Smooth muscle cell (in vitro differentiated cells): Measurements from ENCODE around the gene ATG7. TPM values are rescaled to one million over a fixed set of nuclear protein-coding genes. Genes with fewer than 3 reads are reported as not detected.

Source experiments
- DNase-seq: peaks from one replicate; lab custom pipeline; 2025; ENCODE audit not compliant: unreplicated experiment; lab: John Stamatoyannopoulos, UW
- H2AFZ ChIP-seq: fragments of 200-600 bp; sonication (generic); 2 replicates; pipeline ENCODE4 v1.6.0; 2016; ENCODE audit warnings: antibody characterized with exemption, low read depth, mild to moderate bottlenecking
- H3F3A ChIP-seq: fragments of 200-600 bp; sonication (generic); 2 replicates; pipeline ENCODE4 v1.6.0; 2017; ENCODE audit warnings: antibody characterized with exemption, low read depth
- H3K27ac ChIP-seq: fragments of 200-600 bp; sonication (generic); 2 replicates; pipeline ENCODE4 v1.5.1; 2016; ENCODE audit warnings: low read depth, mild to moderate bottlenecking
- H3K27me3 ChIP-seq: fragments of 200-600 bp; sonication (generic); 2 replicates; pipeline ENCODE4 v1.6.1; 2016; ENCODE audit warnings: low read depth, mild to moderate bottlenecking
- H3K36me3 ChIP-seq: fragments of 200-600 bp; sonication (generic); 2 replicates; pipeline ENCODE4 v1.5.1; 2016; ENCODE audit warnings: low read depth
- H3K4me1 ChIP-seq: fragments of 200-600 bp; sonication (generic); 2 replicates; pipeline ENCODE4 v1.5.1; 2016; ENCODE audit warnings: low read depth
- H3K4me2 ChIP-seq: fragments of 200-600 bp; sonication (generic); 2 replicates; pipeline ENCODE4 v1.6.0; 2016; ENCODE audit warnings: mild to moderate bottlenecking
- H3K4me3 ChIP-seq: fragments of 200-600 bp; sonication (generic); 2 replicates; pipeline ENCODE4 v1.5.1; 2016; ENCODE audit warnings: mild to moderate bottlenecking
- H3K79me2 ChIP-seq: fragments of 200-600 bp; sonication (generic); 2 replicates; pipeline ENCODE4 v1.6.0; 2016; ENCODE audit warnings: low read depth, mild to moderate bottlenecking
- H3K9ac ChIP-seq: fragments of 200-600 bp; sonication (generic); 2 replicates; pipeline ENCODE4 v1.6.0; 2016; ENCODE audit warnings: low read depth
- H3K9me3 ChIP-seq: fragments of 200-600 bp; sonication (generic); replicated peaks from 2 replicates; pipeline ENCODE4 v1.5.1; 2016; ENCODE audit warnings: low read depth
- H4K20me1 ChIP-seq: fragments of 200-600 bp; sonication (generic); 2 replicates; pipeline ENCODE4 v1.6.0; 2016; ENCODE audit warnings: low read depth
- WGBS: methylation state at CpG from one replicate; pipeline ENCODE4 v1.1.7; 2016; ENCODE audit warnings: low lambda C conversion rate; 5-methylcytosine and 5-hydroxymethylcytosine counted together
- polyA plus RNA-seq: library from polyadenylated mRNA; unstranded; fragments of >200 nt; fragmentation: Nextera tagmentation; extraction: Ambion mirVana; gene quantifications from 2 replicates; pipeline ENCODE4 v1.2.1, GENCODE V29; 2016
- total RNA-seq: library from RNA; depleted of rRNA; stranded (reverse); fragments of >200 nt; gene quantifications from 2 replicates; pipeline ENCODE4 v1.2.3, GENCODE V29; 2014
- TF ChIP-seq, protein P1 (sequence below): fragments of 200-600 bp; sonication (generic); IDR thresholded peaks from 2 replicates; pipeline ENCODE4 v1.5.1; 2017; ENCODE audit warnings: borderline replicate concordance, mild to moderate bottlenecking, antibody characterized with exemption; ENCODE audit not compliant: insufficient read depth, poor library complexity, severe bottlenecking

ATG7 gene
- total and polyA plus RNA-seq, 2 experiments from 2014 or later: 19.4 to 40.3 TPM

DNA sequence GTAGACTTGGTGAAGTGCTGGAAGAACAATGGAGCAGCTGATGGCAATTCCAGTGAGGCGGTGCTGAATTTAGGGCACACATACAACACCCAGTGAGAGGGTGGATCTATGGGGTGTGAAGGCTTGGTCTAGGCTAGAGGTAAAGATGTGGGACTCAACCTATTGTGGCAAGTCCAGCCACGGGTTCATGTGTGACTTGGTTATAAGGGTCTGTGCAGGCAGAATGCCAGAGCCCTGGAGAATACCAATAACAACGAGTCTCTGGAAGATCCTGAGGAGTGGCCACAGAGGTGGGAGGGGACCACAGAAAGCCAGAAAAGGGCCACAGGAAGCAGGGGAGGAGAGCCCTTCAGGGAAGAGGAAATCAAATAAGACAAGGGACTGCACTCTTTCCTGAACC lies 316.6 kb downstream of the ATG7 start:
- Histone ChIP-seq H3K79me2 (peaks cover 97% of the 10 kb centered on the region), H3K4me1 (peaks cover 59% of the 10 kb centered on the region), H3F3A (peaks cover 49% of the 10 kb centered on the region), H4K20me1 (peaks cover 100% of the 10 kb centered on the region), H3K36me3 (no peaks in the 10 kb centered on the region), H3K9ac (no peak overlapping the region), H3K9me3 (no peaks in the 10 kb centered on the region), H2AFZ (no peak overlapping the region), H3K4me3 (no peak overlapping the region), H3K4me2 (no peak overlapping the region), H3K27ac (peak overlapping the region; percentile 96), H3K27me3 (no peaks in the 10 kb centered on the region)
- TF ChIP-seq, protein P1, sequence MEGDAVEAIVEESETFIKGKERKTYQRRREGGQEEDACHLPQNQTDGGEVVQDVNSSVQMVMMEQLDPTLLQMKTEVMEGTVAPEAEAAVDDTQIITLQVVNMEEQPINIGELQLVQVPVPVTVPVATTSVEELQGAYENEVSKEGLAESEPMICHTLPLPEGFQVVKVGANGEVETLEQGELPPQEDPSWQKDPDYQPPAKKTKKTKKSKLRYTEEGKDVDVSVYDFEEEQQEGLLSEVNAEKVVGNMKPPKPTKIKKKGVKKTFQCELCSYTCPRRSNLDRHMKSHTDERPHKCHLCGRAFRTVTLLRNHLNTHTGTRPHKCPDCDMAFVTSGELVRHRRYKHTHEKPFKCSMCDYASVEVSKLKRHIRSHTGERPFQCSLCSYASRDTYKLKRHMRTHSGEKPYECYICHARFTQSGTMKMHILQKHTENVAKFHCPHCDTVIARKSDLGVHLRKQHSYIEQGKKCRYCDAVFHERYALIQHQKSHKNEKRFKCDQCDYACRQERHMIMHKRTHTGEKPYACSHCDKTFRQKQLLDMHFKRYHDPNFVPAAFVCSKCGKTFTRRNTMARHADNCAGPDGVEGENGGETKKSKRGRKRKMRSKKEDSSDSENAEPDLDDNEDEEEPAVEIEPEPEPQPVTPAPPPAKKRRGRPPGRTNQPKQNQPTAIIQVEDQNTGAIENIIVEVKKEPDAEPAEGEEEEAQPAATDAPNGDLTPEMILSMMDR: no peak
- 85% methylated on average over 3 of the region's 3 CpGs for WGBS
- DNase-seq: no peak

DNA sequence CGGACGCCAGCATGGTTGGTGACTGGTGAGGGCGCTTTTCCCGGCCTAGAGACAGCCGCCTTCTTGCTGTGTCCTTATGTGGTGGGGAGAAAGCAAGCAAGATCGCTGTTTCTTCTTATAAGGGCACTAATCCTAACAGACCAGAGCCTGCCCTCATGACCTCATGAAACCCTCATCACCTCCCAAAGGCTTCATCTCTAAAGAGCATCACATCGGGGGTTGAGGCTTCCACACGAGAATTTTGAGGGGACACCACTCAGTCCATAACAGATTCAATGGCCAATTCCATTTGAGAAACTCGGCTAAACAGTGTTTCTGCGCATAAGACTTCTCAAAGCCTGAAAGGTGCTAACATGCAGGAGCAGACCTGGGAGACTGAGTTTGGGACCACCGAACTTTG lies 317.5 kb downstream of the ATG7 start:
- H4K20me1 ChIP-seq: peaks cover 99% of the 10 kb centered on the region
- H3K79me2 ChIP-seq: peaks cover 97% of the 10 kb centered on the region
- H3K27ac ChIP-seq: peak overlapping the region; percentile 96
- no peak overlapping the region for H3K9ac ChIP-seq
- H3F3A ChIP-seq: peaks cover 46% of the 10 kb centered on the region
- no peak for DNase-seq
- no peak overlapping the region for H3K4me2 ChIP-seq
- no peak overlapping the region for H2AFZ ChIP-seq
- peaks cover 63% of the 10 kb centered on the region for H3K4me1 ChIP-seq
- WGBS: 75% methylated on average over 11 of the region's 11 CpGs
- no peaks in the 10 kb centered on the region for H3K36me3 ChIP-seq
- TF ChIP-seq, protein P1: no peak
- H3K4me3 ChIP-seq: no peak overlapping the region
- H3K9me3 ChIP-seq: no peaks in the 10 kb centered on the region
- no peaks in the 10 kb centered on the region for H3K27me3 ChIP-seq

DNA sequence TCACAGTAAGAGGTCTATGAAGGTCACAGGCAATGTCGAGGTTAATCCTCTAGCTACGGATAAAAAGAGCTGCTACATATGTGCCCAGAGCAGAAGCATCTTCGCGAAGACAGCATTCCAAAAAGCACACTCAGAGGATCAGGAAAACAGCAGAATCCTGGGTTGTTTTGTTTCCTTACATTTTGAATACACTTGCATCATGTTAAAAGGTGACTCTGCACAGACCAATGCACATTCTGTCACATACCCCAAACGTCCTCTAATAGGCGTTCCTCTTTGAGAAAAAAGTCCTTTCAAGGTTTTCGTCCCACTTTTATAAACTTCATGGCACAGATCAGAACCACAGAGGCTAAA lies 318.8 kb downstream of the ATG7 start:
- DNase-seq: no peak
- H4K20me1 ChIP-seq: peaks cover 87% of the 10 kb centered on the region
- no peak overlapping the region for H3K4me3 ChIP-seq

More for the DNA sequence above, 318.8 kb downstream of the ATG7 start:
- Histone ChIP-seq H3K4me2 (peak overlapping the region; percentile 73), H3F3A (peaks cover 47% of the 10 kb centered on the region), H3K36me3 (no peaks in the 10 kb centered on the region), H3K27me3 (no peaks in the 10 kb centered on the region), H3K9me3 (no peaks in the 10 kb centered on the region), H2AFZ (no peak overlapping the region), H3K4me1 (peaks cover 57% of the 10 kb centered on the region), H3K79me2 (peaks cover 91% of the 10 kb centered on the region), H3K9ac (peak overlapping the region; percentile 63), H3K27ac (peak overlapping the region; percentile 96)
- TF ChIP-seq, protein P1: no peak
- WGBS: 16% methylated on average over 7 of the region's 7 CpGs
